GM21786 (cell line): ENCODE results near the gene TBC1D32.
A peak's percentile ranks its signal among the peaks of the same experiment; 100 is the strongest.
"Not testable (repeated sequence)": the region's sequence is repeated elsewhere in the genome, so short reads cannot be mapped to it uniquely, and the experiment has no call there.

ENCODE experiments used
- ATAC-seq: cut with Tn5 transposase; IDR thresholded peaks from one replicate; pipeline ENCODE4 v1.9.1; 2021; ENCODE audit not compliant: unreplicated experiment

The TBC1D32 gene

GRCh38 chr6:121334299-121335086 is at the start of gene TBC1D32:
TBC1D32 (minus strand) TSS chr6:121334480; CDS start chr6:121334430, 50 bp downstream.
- ATAC-seq: peak; percentile 88

GRCh38 chr6:121383478-121383877 is 49.2 kb upstream of the TBC1D32 start:
- ATAC-seq: no peak

GRCh38 chr6:121382467-121383121 is 48.3 kb upstream of the TBC1D32 start:
- no peak for ATAC-seq

- no peak for ATAC-seq
These were observed 42.1 kb upstream of the TBC1D32 start for GRCh38 chr6:121376411-121376810.

GRCh38 chr6:121374219-121374618 is 39.9 kb upstream of the TBC1D32 start:
- not testable (repeated sequence) for ATAC-seq

GRCh38 chr6:121365536-121366521 is 31.5 kb upstream of the TBC1D32 start:
- ATAC-seq: no peak

GRCh38 chr6:121356575-121356974 is 22.3 kb upstream of the TBC1D32 start:
- ATAC-seq: no peak

GRCh38 chr6:121354764-121355163 is 20.5 kb upstream of the TBC1D32 start:
- no peak for ATAC-seq

- ATAC-seq: no peak
These were observed 18.7 kb upstream of the TBC1D32 start for GRCh38 chr6:121352941-121353340.

GRCh38 chr6:121351916-121352315 is 17.6 kb upstream of the TBC1D32 start:
- ATAC-seq: no peak

- no peak for ATAC-seq
These were observed 15.3 kb upstream of the TBC1D32 start for GRCh38 chr6:121349596-121349995.

GRCh38 chr6:121347484-121347883 is 13.2 kb upstream of the TBC1D32 start:
- ATAC-seq: no peak

- no peak for ATAC-seq
These were observed 10.3 kb upstream of the TBC1D32 start for GRCh38 chr6:121344539-121344938.

GRCh38 chr6:121339639-121340226 is 5.5 kb upstream of the TBC1D32 start:
- no peak for ATAC-seq

GRCh38 chr6:121338956-121339355 is 4.7 kb upstream of the TBC1D32 start:
- no peak for ATAC-seq

GRCh38 chr6:121338366-121338765 is 4.1 kb upstream of the TBC1D32 start:
- no peak for ATAC-seq

- ATAC-seq: peak; percentile 1
These were observed 1.1 kb upstream of the TBC1D32 start for GRCh38 chr6:121335087-121336008.

- not testable (repeated sequence) for ATAC-seq
These were observed 586 bp downstream of the TBC1D32 start for GRCh38 chr6:121333694-121334093.

- no peak for ATAC-seq
These were observed 1.1 kb downstream of the TBC1D32 start for GRCh38 chr6:121333196-121333595.

- ATAC-seq: no peak
These were observed 3.8 kb downstream of the TBC1D32 start for GRCh38 chr6:121330516-121330915.
